SK-N-SH (cell line): ENCODE measurements around the gene SDR42E1. TPM values are rescaled to one million over a fixed set of nuclear protein-coding genes. Genes with fewer than 3 reads are reported as not detected.

ENCODE experiments used
- CTCF ChIA-PET: fragments of 300-600, 350-600 bp; formaldehyde crosslinking; extraction: SDS; loops from one replicate; lab custom pipeline; 2021; lab: Yijun Ruan, JAX
- POLR2A ChIA-PET: fragments of 350-600 bp; sonication (Branson Sonifier 250); formaldehyde crosslinking; extraction: SDS; loops from one replicate; lab custom pipeline; 2020; ENCODE audit warnings: antibody characterized with exemption, inconsistent platforms; lab: Yijun Ruan, JAX
- DNase-seq: peaks from one replicate; pipeline ENCODE4 v3.0.0; 2012
- H2AFZ ChIP-seq: fragments of 200-600 bp; sonication (generic); 2 replicates; pipeline ENCODE4 v1.8.1; 2016; ENCODE audit warnings: antibody characterized with exemption, mild to moderate bottlenecking, low read depth
- H3F3A ChIP-seq: fragments of 200-600 bp; sonication (generic); replicated peaks from 2 replicates; pipeline ENCODE3; 2016; ENCODE audit warnings: antibody characterized with exemption, mild to moderate bottlenecking; ENCODE audit not compliant: insufficient read depth
- H3K27ac ChIP-seq, 2 experiments: fragments of 200-500 bp in 1 of 2; fragments of 200-600 bp in 1 of 2; sonication (Bioruptor generic) in 1 of 2; sonication (generic), shearing (Covaris generic) in 1 of 2; 2 replicates each; pipeline versions ENCODE4 v1.5.1 to v1.6.1; 2014 to 2016; ENCODE audit warnings: low read depth in 2 of 2, inconsistent platforms in 1 of 2, low read length in 1 of 2, mild to moderate bottlenecking in 1 of 2, mixed read lengths in 1 of 2
- H3K27me3 ChIP-seq: fragments of 200-600 bp; sonication (generic), shearing (Covaris generic); 2 replicates; pipeline ENCODE4 v1.6.1; 2016; ENCODE audit warnings: mixed run types; ENCODE audit not compliant: insufficient read depth
- H3K36me3 ChIP-seq, 2 experiments: fragments of 200-500 bp in 1 of 2; fragments of 200-600 bp in 1 of 2; sonication (Bioruptor generic) in 1 of 2; sonication (generic) in 1 of 2; replicated peaks in 1 of 2; 2 replicates each; pipeline versions ENCODE3 to v1.5.1; 2014 to 2016; ENCODE audit warnings: low read length in 1 of 2, mild to moderate bottlenecking in 1 of 2; ENCODE audit not compliant: insufficient read depth in 2 of 2, control insufficient read depth in 1 of 2
- H3K4me1 ChIP-seq, 2 experiments: fragments of 200-500 bp in 1 of 2; fragments of 200-600 bp in 1 of 2; sonication (Bioruptor generic) in 1 of 2; sonication (generic), shearing (Covaris generic) in 1 of 2; 2 replicates each; pipeline versions ENCODE4 v1.5.1 to v1.6.1; 2014 to 2016; ENCODE audit warnings: low read depth in 1 of 2, low read length in 1 of 2, mixed run types in 1 of 2; ENCODE audit not compliant: insufficient read depth in 2 of 2, control insufficient read depth in 1 of 2
- H3K4me2 ChIP-seq: fragments of 200-600 bp; sonication (generic), shearing (Covaris generic); 2 replicates; pipeline ENCODE4 v1.6.1; 2017; ENCODE audit warnings: mixed run types
- H3K4me3 ChIP-seq, 2 experiments: fragments of 200-500 bp in 1 of 2; fragments of 200-600 bp in 1 of 2; sonication (Bioruptor generic) in 1 of 2; sonication (generic), shearing (Covaris generic) in 1 of 2; 2 replicates each; pipeline versions ENCODE4 v1.5.1 to v1.8.1; 2014 to 2016; ENCODE audit warnings: low read depth in 2 of 2, inconsistent platforms in 1 of 2, low read length in 1 of 2, mild to moderate bottlenecking in 1 of 2, mixed read lengths in 1 of 2, moderate library complexity in 1 of 2
- H3K79me2 ChIP-seq: fragments of 200-600 bp; sonication (generic); 2 replicates; pipeline ENCODE4 v1.8.1; 2017; ENCODE audit warnings: mild to moderate bottlenecking; ENCODE audit not compliant: insufficient read depth
- H3K9ac ChIP-seq: fragments of 200-600 bp; sonication (generic); 2 replicates; pipeline ENCODE4 v1.6.1; 2017; ENCODE audit warnings: mixed run types
- H3K9me2 ChIP-seq: fragments of 200-600 bp; sonication (generic); 2 replicates; pipeline ENCODE4 v1.6.1; 2017; ENCODE audit warnings: mixed run types
- H3K9me3 ChIP-seq: fragments of 200-600 bp; sonication (generic); 2 replicates; pipeline ENCODE4 v1.6.1; 2017; ENCODE audit warnings: mixed run types, mild to moderate bottlenecking, moderate library complexity
- H4K20me1 ChIP-seq: fragments of 200-600 bp; sonication (generic); 2 replicates; pipeline ENCODE4 v1.6.1; 2017; ENCODE audit warnings: mild to moderate bottlenecking, mixed run types; ENCODE audit not compliant: insufficient read depth
- CHD2 ChIP-seq: fragments of 150-350 bp; IDR thresholded peaks from 2 replicates; pipeline ENCODE4 v1.6.1; 2018; ENCODE audit warnings: low read length; ENCODE audit not compliant: partially characterized antibody
- ELF1 ChIP-seq: IDR thresholded peaks from 2 replicates; pipeline ENCODE4 v1.4.0; 2012
- EP300 ChIP-seq, 2 experiments: IDR thresholded peaks; 2 replicates each; pipeline versions ENCODE4 v1.4.0 to v1.6.1; 2012; ENCODE audit warnings: borderline replicate concordance in 1 of 2, low read depth in 1 of 2, low read length in 1 of 2
- EZH2phosphoT487 ChIP-seq: fragments of 200-600 bp; sonication (generic); IDR thresholded peaks from 2 replicates; pipeline ENCODE4 v1.6.1; 2017; ENCODE audit warnings: low read depth, mixed run types, mild to moderate bottlenecking, antibody characterized with exemption, moderate library complexity, borderline replicate concordance
- FOSL2 ChIP-seq: IDR thresholded peaks from 2 replicates; pipeline ENCODE4 v1.4.0; 2012; ENCODE audit warnings: low read depth, mild to moderate bottlenecking, moderate library complexity, borderline replicate concordance
- FOXM1 ChIP-seq: IDR thresholded peaks from 2 replicates; pipeline ENCODE4 v1.4.0; 2012; ENCODE audit warnings: low read depth, mild to moderate bottlenecking
- MEF2A ChIP-seq: IDR thresholded peaks from 2 replicates; pipeline ENCODE4 v1.4.0; 2012; ENCODE audit warnings: low read depth, borderline replicate concordance
- MXI1 ChIP-seq: IDR thresholded peaks from 2 replicates; pipeline ENCODE4 v1.6.1; 2012; ENCODE audit warnings: mild to moderate bottlenecking, low read depth, low read length, improper control_type of control experiment
- POLR2AphosphoS5 ChIP-seq: IDR thresholded peaks from 2 replicates; pipeline ENCODE4 v1.6.1; 2012; ENCODE audit warnings: low read depth, low read length
- RAD21 ChIP-seq: IDR thresholded peaks from 2 replicates; pipeline ENCODE4 v1.6.1; 2012; ENCODE audit warnings: mild to moderate bottlenecking, low read length
- RCOR1 ChIP-seq: fragments of 150-350 bp; IDR thresholded peaks from 2 replicates; pipeline ENCODE4 v1.6.1; 2017; ENCODE audit warnings: antibody characterized with exemption, low read length
- RFX5 ChIP-seq: IDR thresholded peaks from 2 replicates; pipeline ENCODE4 v1.6.1; 2012; ENCODE audit warnings: mild to moderate bottlenecking, improper control_type of control experiment, low read length
- RXRA ChIP-seq: IDR thresholded peaks from 2 replicates; pipeline ENCODE4 v1.4.0; 2012; ENCODE audit warnings: low read depth, mild to moderate bottlenecking, borderline replicate concordance
- SIN3A ChIP-seq: IDR thresholded peaks from 2 replicates; pipeline ENCODE4 v1.6.1; 2012; ENCODE audit warnings: low read depth, mild to moderate bottlenecking, low read length, moderate library complexity, borderline replicate concordance
- SMC3 ChIP-seq: IDR thresholded peaks from 2 replicates; pipeline ENCODE4 v1.6.1; 2012; ENCODE audit warnings: low read depth, low read length, improper control_type of control experiment
- TCF12 ChIP-seq: IDR thresholded peaks from 2 replicates; pipeline ENCODE4 v1.4.0; 2012
- WGBS: methylation state at CpG from one replicate; pipeline ENCODE4 v1.1.6; 2017; ENCODE audit warnings: low lambda C conversion rate; 5-methylcytosine and 5-hydroxymethylcytosine counted together
- polyA plus RNA-seq, 3 experiments: library from polyadenylated mRNA; depleted of rRNA; stranded (reverse); fragments of >200 nt; gene quantifications; 2 replicates each; pipeline ENCODE4 v1.2.3, GENCODE V29; 2012
- TF ChIP-seq, protein P1 (sequence below): IDR thresholded peaks from 2 replicates; pipeline ENCODE4; 2012
- TF ChIP-seq, protein P2 (sequence below): IDR thresholded peaks from 2 replicates; pipeline ENCODE4 v1.6.1; 2012; ENCODE audit warnings: mild to moderate bottlenecking, low read depth, low read length, moderate library complexity
- TF ChIP-seq, protein P3 (sequence below): fragments of 150-350 bp; IDR thresholded peaks from 2 replicates; pipeline ENCODE4 v1.6.1; 2016; ENCODE audit warnings: mild to moderate bottlenecking, low read depth, low read length
- TF ChIP-seq, protein P4 (sequence below): IDR thresholded peaks from 2 replicates; pipeline ENCODE4 v1.4.0; 2012; ENCODE audit warnings: low read depth
- TF ChIP-seq, protein P5 (sequence below): fragments of 200-600 bp; sonication (generic); IDR thresholded peaks from 2 replicates; pipeline ENCODE4 v1.6.1; 2017; ENCODE audit warnings: antibody characterized with exemption, mild to moderate bottlenecking, moderate library complexity
- TF ChIP-seq, protein P6 (sequence below): fragments of 150-350 bp; IDR thresholded peaks from 2 replicates; pipeline ENCODE4 v1.6.1; 2017; ENCODE audit warnings: antibody characterized with exemption, low read length, low read depth, borderline replicate concordance

The SDR42E1 gene
- polyA plus RNA-seq, 1 of the 3 experiments (the other 2 are of a cell fraction) = not detected

DNA sequence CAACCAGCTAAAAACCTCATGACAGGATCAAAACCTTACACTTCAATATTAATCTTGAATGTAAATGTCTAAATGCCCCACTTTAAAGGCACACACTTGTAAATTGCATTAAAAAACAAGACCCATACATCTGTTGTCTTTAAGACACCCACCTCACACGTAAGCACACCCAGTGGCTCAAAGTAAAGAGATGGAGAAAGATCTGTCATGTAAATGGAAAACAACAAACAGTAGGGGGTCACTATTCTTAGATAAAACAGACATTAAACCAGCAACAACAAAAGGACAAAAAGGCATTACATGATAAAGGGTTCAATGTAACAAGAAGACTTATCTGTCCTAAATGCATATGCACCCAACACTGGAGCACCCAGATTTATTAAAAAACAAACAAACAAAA lies 35.6 kb downstream of the SDR42E1 start:
- Histone ChIP-seq H3K4me3 (no peak overlapping the region), H3K4me2 (no peak overlapping the region), H3K27ac (no peak overlapping the region), H3K9ac (no peak overlapping the region), H3K36me3 (no peaks in the 10 kb centered on the region), H3K9me2 (no peaks in the 10 kb centered on the region), H2AFZ (no peak overlapping the region), H4K20me1 (no peaks in the 10 kb centered on the region), H3K79me2 (no peaks in the 10 kb centered on the region), H3K9me3 (no peaks in the 10 kb centered on the region), H3K4me1 (no peaks in the 10 kb centered on the region), H3K27me3 (no peaks in the 10 kb centered on the region), H3F3A (no peaks in the 10 kb centered on the region)
- no peak for DNase-seq
- POLR2A ChIA-PET = no interaction called here
- CTCF ChIA-PET = no interaction called here
- TF ChIP-seq ELF1 (no peak), RXRA (no peak), RFX5 (no peak), RCOR1 (no peak), MXI1 (no peak), TCF12 (no peak), EP300 (IDR thresholded peaks at IDR 0.05; ENCODE audit: borderline replicate concordance in 1 of 2, low read depth in 1 of 2, low read length in 1 of 2) (no peak), MEF2A (no peak), SIN3A (no peak)
- TF ChIP-seq, protein P1, sequence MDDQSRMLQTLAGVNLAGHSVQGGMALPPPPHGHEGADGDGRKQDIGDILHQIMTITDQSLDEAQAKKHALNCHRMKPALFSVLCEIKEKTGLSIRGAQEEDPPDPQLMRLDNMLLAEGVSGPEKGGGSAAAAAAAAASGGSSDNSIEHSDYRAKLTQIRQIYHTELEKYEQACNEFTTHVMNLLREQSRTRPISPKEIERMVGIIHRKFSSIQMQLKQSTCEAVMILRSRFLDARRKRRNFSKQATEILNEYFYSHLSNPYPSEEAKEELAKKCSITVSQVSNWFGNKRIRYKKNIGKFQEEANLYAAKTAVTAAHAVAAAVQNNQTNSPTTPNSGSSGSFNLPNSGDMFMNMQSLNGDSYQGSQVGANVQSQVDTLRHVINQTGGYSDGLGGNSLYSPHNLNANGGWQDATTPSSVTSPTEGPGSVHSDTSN = no peak
- TF ChIP-seq, protein P2, sequence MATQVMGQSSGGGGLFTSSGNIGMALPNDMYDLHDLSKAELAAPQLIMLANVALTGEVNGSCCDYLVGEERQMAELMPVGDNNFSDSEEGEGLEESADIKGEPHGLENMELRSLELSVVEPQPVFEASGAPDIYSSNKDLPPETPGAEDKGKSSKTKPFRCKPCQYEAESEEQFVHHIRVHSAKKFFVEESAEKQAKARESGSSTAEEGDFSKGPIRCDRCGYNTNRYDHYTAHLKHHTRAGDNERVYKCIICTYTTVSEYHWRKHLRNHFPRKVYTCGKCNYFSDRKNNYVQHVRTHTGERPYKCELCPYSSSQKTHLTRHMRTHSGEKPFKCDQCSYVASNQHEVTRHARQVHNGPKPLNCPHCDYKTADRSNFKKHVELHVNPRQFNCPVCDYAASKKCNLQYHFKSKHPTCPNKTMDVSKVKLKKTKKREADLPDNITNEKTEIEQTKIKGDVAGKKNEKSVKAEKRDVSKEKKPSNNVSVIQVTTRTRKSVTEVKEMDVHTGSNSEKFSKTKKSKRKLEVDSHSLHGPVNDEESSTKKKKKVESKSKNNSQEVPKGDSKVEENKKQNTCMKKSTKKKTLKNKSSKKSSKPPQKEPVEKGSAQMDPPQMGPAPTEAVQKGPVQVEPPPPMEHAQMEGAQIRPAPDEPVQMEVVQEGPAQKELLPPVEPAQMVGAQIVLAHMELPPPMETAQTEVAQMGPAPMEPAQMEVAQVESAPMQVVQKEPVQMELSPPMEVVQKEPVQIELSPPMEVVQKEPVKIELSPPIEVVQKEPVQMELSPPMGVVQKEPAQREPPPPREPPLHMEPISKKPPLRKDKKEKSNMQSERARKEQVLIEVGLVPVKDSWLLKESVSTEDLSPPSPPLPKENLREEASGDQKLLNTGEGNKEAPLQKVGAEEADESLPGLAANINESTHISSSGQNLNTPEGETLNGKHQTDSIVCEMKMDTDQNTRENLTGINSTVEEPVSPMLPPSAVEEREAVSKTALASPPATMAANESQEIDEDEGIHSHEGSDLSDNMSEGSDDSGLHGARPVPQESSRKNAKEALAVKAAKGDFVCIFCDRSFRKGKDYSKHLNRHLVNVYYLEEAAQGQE = no peak
- TF ChIP-seq, protein P3, sequence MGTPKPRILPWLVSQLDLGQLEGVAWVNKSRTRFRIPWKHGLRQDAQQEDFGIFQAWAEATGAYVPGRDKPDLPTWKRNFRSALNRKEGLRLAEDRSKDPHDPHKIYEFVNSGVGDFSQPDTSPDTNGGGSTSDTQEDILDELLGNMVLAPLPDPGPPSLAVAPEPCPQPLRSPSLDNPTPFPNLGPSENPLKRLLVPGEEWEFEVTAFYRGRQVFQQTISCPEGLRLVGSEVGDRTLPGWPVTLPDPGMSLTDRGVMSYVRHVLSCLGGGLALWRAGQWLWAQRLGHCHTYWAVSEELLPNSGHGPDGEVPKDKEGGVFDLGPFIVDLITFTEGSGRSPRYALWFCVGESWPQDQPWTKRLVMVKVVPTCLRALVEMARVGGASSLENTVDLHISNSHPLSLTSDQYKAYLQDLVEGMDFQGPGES = no peak
- TF ChIP-seq, protein P4, sequence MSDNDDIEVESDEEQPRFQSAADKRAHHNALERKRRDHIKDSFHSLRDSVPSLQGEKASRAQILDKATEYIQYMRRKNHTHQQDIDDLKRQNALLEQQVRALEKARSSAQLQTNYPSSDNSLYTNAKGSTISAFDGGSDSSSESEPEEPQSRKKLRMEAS = no peak
- WGBS = 0% methylated on average over 1 of the region's 1 CpG

DNA sequence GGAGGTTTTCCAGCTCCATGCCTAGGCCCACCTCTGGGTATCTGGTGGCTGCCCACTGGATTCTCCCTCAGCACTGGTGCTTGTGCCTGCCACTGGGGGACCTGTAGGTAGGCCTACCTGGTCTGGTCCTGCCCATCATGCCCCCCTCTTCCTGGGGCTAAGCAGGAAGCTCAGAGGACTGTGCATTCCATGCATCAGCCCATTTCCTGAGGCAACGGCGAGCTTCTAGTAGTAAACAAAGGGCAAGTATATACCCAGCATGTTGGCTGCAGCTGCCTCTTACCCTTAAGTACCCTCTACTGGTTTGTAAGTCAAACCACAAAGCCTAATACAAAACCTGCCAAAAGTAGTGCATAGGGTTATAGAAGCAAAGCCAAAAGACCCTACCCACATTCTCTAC lies 37.5 kb downstream of the SDR42E1 start:
- ChIA-PET POLR2A (no interaction called here), CTCF (no interaction called here)
- no peaks in the 10 kb centered on the region for H3K9me3 ChIP-seq
- H3K4me1 ChIP-seq = no peaks in the 10 kb centered on the region
- H3K27me3 ChIP-seq = no peaks in the 10 kb centered on the region
- no peaks in the 10 kb centered on the region for H3K79me2 ChIP-seq
- H3K27ac ChIP-seq = no peak overlapping the region
- no peaks in the 10 kb centered on the region for H3K9me2 ChIP-seq
- DNase-seq = no peak
- 9% methylated on average over 2 of the region's 2 CpGs for WGBS
- H3K4me2 ChIP-seq = no peak overlapping the region
- H3F3A ChIP-seq = no peaks in the 10 kb centered on the region
- H3K9ac ChIP-seq = no peak overlapping the region
- no peaks in the 10 kb centered on the region for H3K36me3 ChIP-seq
- H2AFZ ChIP-seq = no peak overlapping the region
- no peak overlapping the region for H3K4me3 ChIP-seq
- H4K20me1 ChIP-seq = no peaks in the 10 kb centered on the region
- TF ChIP-seq EZH2phosphoT487 (no peak), FOSL2 (no peak), POLR2AphosphoS5 (no peak), CHD2 (no peak), FOXM1 (no peak), RAD21 (no peak), SMC3 (no peak)
- TF ChIP-seq, protein P5, sequence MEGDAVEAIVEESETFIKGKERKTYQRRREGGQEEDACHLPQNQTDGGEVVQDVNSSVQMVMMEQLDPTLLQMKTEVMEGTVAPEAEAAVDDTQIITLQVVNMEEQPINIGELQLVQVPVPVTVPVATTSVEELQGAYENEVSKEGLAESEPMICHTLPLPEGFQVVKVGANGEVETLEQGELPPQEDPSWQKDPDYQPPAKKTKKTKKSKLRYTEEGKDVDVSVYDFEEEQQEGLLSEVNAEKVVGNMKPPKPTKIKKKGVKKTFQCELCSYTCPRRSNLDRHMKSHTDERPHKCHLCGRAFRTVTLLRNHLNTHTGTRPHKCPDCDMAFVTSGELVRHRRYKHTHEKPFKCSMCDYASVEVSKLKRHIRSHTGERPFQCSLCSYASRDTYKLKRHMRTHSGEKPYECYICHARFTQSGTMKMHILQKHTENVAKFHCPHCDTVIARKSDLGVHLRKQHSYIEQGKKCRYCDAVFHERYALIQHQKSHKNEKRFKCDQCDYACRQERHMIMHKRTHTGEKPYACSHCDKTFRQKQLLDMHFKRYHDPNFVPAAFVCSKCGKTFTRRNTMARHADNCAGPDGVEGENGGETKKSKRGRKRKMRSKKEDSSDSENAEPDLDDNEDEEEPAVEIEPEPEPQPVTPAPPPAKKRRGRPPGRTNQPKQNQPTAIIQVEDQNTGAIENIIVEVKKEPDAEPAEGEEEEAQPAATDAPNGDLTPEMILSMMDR = no peak
- TF ChIP-seq, protein P6, sequence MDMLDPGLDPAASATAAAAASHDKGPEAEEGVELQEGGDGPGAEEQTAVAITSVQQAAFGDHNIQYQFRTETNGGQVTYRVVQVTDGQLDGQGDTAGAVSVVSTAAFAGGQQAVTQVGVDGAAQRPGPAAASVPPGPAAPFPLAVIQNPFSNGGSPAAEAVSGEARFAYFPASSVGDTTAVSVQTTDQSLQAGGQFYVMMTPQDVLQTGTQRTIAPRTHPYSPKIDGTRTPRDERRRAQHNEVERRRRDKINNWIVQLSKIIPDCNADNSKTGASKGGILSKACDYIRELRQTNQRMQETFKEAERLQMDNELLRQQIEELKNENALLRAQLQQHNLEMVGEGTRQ = no peak
